ENCODE data around the gene AAGAB. TPM values are rescaled to one million over a fixed set of nuclear protein-coding genes. Genes with fewer than 3 reads are reported as not detected.
A peak's percentile ranks its signal among the peaks of the same experiment; 100 is the strongest.

Gene AAGAB
- total and polyA plus RNA-seq, 5 donors from 2014 or later: 28.1 to 67.5 (median 54.3) TPM

DNA sequence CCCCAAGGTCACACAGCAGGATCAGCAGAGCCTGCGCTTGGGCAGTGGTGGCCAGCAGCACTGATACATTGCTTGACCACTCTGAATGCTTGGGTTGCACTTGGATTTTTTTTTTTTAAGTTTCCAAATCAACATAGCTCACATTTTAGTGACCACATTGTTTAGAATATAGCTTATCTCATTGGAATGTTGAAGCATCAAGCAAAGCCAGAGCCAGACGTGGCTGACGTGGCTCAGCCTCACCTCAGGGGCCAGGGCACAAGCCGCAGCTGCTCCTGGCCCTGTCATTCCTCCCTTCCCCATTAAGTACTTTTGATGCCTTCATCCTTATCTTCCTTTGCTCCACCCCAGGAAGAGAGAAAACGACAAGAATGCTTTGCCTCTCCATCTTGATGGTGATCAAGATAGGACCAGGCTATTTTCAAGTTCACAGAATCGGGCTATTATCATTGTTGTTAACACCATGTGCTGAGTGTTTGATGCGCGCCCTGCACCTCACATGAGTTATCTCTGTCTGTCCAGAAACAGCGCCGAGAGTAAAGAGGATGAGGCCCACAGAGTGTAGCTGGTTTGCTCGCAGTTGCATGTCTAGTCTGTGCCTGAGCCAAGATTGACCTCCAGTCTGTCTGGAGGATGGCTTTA, 75.8 kb downstream of the AAGAB start:
- Mint-ChIP-seq H3K4me1 (peaks cover 6 to 30% (median 22%) of the 10 kb centered on the region in 4 donors), H3K27me3 (no peaks in the 10 kb centered on the region), H3K9me3 (no peaks in the 10 kb centered on the region), H3K36me3 (peaks cover 20% of the 10 kb centered on the region), H3K4me3 (no peak overlapping the region), H3K27ac (peak overlapping the region in 2 of 3 donors; percentile 39 to 52)
- no peak overlapping the region for H3K27ac ChIP-seq (ENCODE audit: insufficient read depth, low read length, poor library complexity, severe bottlenecking)
- no peaks in the 10 kb centered on the region for H3K27me3 ChIP-seq (ENCODE audit: control insufficient read depth, insufficient read depth, low read length)
- peaks cover 65% of the 10 kb centered on the region for H3K36me3 ChIP-seq (ENCODE audit: control insufficient read depth, insufficient read depth, low read length)
- no peak overlapping the region for H3K4me3 ChIP-seq (ENCODE audit: low read depth, low read length)
- DNase-seq (no peak), ATAC-seq (ENCODE audit: low read depth in 2 of 2) (no peak)
- no peaks in the 10 kb centered on the region for H3K9me3 ChIP-seq (ENCODE audit: control insufficient read depth in 2 of 2, low read length in 2 of 2)
- peaks cover 19% of the 10 kb centered on the region for H3K4me1 ChIP-seq (ENCODE audit: control insufficient read depth, insufficient read depth, low read length, poor library complexity, severe bottlenecking)

- Histone ChIP-seq H3K4me3 (ENCODE audit: low read depth, low read length) (no peak overlapping the region), H3K9me3 (ENCODE audit: control insufficient read depth in 2 of 2, low read length in 2 of 2) (no peaks in the 10 kb centered on the region), H3K4me1 (ENCODE audit: control insufficient read depth, insufficient read depth, low read length, poor library complexity, severe bottlenecking) (peaks cover 19% of the 10 kb centered on the region), H3K36me3 (ENCODE audit: control insufficient read depth, insufficient read depth, low read length) (peaks cover 66% of the 10 kb centered on the region), H3K27ac (ENCODE audit: insufficient read depth, low read length, poor library complexity, severe bottlenecking) (no peak overlapping the region), H3K27me3 (ENCODE audit: control insufficient read depth, insufficient read depth, low read length) (no peaks in the 10 kb centered on the region)
- H3K36me3 Mint-ChIP-seq: peaks cover 25% of the 10 kb centered on the region
- DNase-seq: no peak
- no peak overlapping the region for H3K4me3 Mint-ChIP-seq
- H3K27me3 Mint-ChIP-seq: no peaks in the 10 kb centered on the region
- peaks cover 10 to 40% (median 31%) of the 10 kb centered on the region in 4 donors for H3K4me1 Mint-ChIP-seq
- no peak for ATAC-seq (ENCODE audit: low read depth in 2 of 2)
- H3K27ac Mint-ChIP-seq: peak overlapping the region in 1 of 3 donors; percentile 52
- no peaks in the 10 kb centered on the region for H3K9me3 Mint-ChIP-seq
Observed at GRCh38 chr15:67177752-67178151, 76.7 kb downstream of the AAGAB start.

DNA sequence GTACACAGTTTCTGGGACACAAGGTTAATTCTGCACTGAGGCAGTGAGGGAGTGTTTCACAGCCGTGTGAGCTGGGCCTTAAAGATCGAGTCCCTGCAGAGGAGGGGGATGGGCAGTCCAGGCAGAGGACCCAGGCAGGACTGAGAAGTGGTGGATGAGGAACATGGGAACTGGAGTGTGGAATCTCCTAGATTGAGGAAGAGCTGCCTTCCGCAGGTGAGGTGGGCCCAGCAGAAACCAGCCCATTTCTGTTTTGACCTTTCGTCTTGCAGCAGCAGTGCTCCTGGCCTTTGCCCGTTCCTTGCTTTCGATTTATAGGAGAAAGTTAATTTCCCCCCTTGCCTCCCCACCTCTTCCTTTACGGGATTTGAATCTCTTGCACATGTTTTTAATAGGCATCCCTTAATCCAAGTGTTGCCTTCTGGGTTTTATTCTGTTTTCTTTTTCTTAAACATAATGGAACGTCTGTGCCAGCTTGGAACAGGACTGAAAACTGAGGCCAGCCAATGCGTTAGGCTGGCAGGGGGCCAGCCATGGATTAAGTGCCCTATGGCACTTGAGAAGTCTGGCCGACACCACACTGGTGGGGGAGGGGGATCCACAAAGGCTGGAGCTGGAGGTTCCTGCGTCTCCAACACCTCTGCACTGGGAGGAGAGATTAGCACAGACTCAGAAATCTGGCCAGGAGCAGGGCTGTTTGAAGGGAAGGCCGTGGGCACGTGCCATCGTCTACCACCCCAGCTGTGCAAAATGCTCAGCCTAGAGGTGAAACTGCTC, 78.1 kb downstream of the AAGAB start:
- H3K4me1 ChIP-seq (ENCODE audit: control insufficient read depth, insufficient read depth, low read length, poor library complexity, severe bottlenecking): peaks cover 19% of the 10 kb centered on the region
- H3K27me3 ChIP-seq (ENCODE audit: control insufficient read depth, insufficient read depth, low read length): no peaks in the 10 kb centered on the region
- no peaks in the 10 kb centered on the region for H3K27me3 Mint-ChIP-seq
- H3K36me3 ChIP-seq (ENCODE audit: control insufficient read depth, insufficient read depth, low read length): peaks cover 71% of the 10 kb centered on the region
- H3K9me3 ChIP-seq (ENCODE audit: control insufficient read depth in 2 of 2, low read length in 2 of 2): no peaks in the 10 kb centered on the region
- peaks cover 36% of the 10 kb centered on the region for H3K36me3 Mint-ChIP-seq
- H3K4me1 Mint-ChIP-seq: peaks cover 10 to 48% (median 36%) of the 10 kb centered on the region in 4 donors
- H3K27ac Mint-ChIP-seq: peak overlapping the region; percentile 89 to 93 (median 92)
- no peak for DNase-seq
- no peaks in the 10 kb centered on the region for H3K9me3 Mint-ChIP-seq
- peak overlapping the region in 1 of 4 donors; percentile 52 for H3K4me3 Mint-ChIP-seq
- ATAC-seq (ENCODE audit: low read depth in 2 of 2): no peak
- no peak overlapping the region for H3K27ac ChIP-seq (ENCODE audit: insufficient read depth, low read length, poor library complexity, severe bottlenecking)
- no peak overlapping the region for H3K4me3 ChIP-seq (ENCODE audit: low read depth, low read length)

DNA sequence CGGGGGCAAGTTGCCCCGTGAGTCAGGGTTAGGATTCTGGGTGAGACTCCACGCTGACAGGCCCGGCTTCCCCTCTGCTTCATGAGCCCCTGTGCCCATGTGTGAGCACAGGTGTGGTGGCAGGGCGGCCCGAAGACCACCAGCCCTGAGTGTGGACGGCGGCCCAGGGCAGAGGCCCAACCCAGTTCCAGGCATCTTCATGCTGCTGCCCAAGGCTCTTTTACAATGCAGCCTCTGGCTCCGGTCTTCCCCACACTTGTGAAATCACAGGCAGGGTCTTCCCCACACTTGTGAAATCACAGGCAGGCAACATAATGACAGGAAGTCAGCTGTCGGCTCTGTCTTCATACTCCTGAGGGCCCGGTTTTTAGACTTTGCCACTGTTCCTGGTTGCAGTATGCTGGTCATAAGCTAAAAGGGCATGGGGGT, 78.8 kb downstream of the AAGAB start:
- Histone ChIP-seq H3K9me3 (ENCODE audit: control insufficient read depth in 2 of 2, low read length in 2 of 2) (no peaks in the 10 kb centered on the region), H3K4me3 (ENCODE audit: low read depth, low read length) (no peak overlapping the region), H3K36me3 (ENCODE audit: control insufficient read depth, insufficient read depth, low read length) (peaks cover 78% of the 10 kb centered on the region), H3K27ac (ENCODE audit: insufficient read depth, low read length, poor library complexity, severe bottlenecking) (no peak overlapping the region), H3K4me1 (ENCODE audit: control insufficient read depth, insufficient read depth, low read length, poor library complexity, severe bottlenecking) (peaks cover 19% of the 10 kb centered on the region), H3K27me3 (ENCODE audit: control insufficient read depth, insufficient read depth, low read length) (no peaks in the 10 kb centered on the region)
- H3K4me1 Mint-ChIP-seq: peaks cover 13 to 52% (median 38%) of the 10 kb centered on the region in 4 donors
- peaks cover 41% of the 10 kb centered on the region for H3K36me3 Mint-ChIP-seq
- no peaks in the 10 kb centered on the region for H3K27me3 Mint-ChIP-seq
- no peaks in the 10 kb centered on the region for H3K9me3 Mint-ChIP-seq
- H3K27ac Mint-ChIP-seq: peak overlapping the region; percentile 39 to 92 (median 89)
- peak; percentile 35 to 41 for ATAC-seq (ENCODE audit: low read depth in 2 of 2)
- peak in 1 of 3 donors; percentile 41 for DNase-seq
- no peak overlapping the region for H3K4me3 Mint-ChIP-seq

- Mint-ChIP-seq H3K4me1 (peaks cover 13 to 52% (median 40%) of the 10 kb centered on the region in 4 donors), H3K4me3 (peak overlapping the region in 1 of 4 donors; percentile 62), H3K9me3 (no peaks in the 10 kb centered on the region), H3K36me3 (peaks cover 46% of the 10 kb centered on the region), H3K27ac (peak overlapping the region; percentile 39 to 92 (median 89)), H3K27me3 (no peaks in the 10 kb centered on the region)
- Histone ChIP-seq H3K4me3 (ENCODE audit: low read depth, low read length) (no peak overlapping the region), H3K27me3 (ENCODE audit: control insufficient read depth, insufficient read depth, low read length) (no peaks in the 10 kb centered on the region), H3K36me3 (ENCODE audit: control insufficient read depth, insufficient read depth, low read length) (peaks cover 79% of the 10 kb centered on the region), H3K4me1 (ENCODE audit: control insufficient read depth, insufficient read depth, low read length, poor library complexity, severe bottlenecking) (peaks cover 19% of the 10 kb centered on the region), H3K9me3 (ENCODE audit: control insufficient read depth in 2 of 2, low read length in 2 of 2) (no peaks in the 10 kb centered on the region), H3K27ac (ENCODE audit: insufficient read depth, low read length, poor library complexity, severe bottlenecking) (peak overlapping the region; percentile 51)
- DNase-seq (no peak), ATAC-seq (ENCODE audit: low read depth in 2 of 2) (peak in 1 of 2 donors; percentile 13)
Observed at GRCh38 chr15:67174864-67175573, 79.4 kb downstream of the AAGAB start.

DNA sequence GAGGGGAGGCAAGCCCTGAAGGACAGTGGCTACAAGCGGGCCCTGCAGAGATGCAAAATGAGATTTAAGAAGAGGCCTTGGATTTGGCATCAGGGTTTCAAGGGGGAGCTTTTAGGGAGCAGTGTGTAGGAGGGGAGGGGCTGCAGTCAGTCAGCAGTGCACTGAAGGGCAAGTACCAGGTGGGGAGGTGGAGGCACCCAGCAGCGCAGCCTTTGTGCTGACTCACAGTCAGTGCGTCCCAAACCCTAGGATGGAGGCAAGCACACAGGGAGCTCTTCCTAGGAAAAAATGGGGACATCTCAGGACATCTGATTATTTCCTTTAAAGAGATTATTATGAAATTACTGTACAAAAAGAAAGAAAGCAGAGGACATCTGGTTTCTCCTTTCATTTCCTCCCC, 80.0 kb downstream of the AAGAB start:
- Mint-ChIP-seq H3K36me3 (peaks cover 46% of the 10 kb centered on the region), H3K27ac (peak overlapping the region; percentile 39 to 92 (median 89))
- ATAC-seq (ENCODE audit: low read depth in 2 of 2): no peak

GRCh38 chr15:67173786-67174185, 80.7 kb downstream of the AAGAB start:
- H3K27ac Mint-ChIP-seq: peak overlapping the region; percentile 89 to 94 (median 92)
- peak overlapping the region in 1 of 4 donors; percentile 3 for H3K4me3 Mint-ChIP-seq

More for the DNA sequence above, 80.0 kb downstream of the AAGAB start:
- peaks cover 19% of the 10 kb centered on the region for H3K4me1 ChIP-seq (ENCODE audit: control insufficient read depth, insufficient read depth, low read length, poor library complexity, severe bottlenecking)
- no peak for DNase-seq
- H3K9me3 ChIP-seq (ENCODE audit: control insufficient read depth in 2 of 2, low read length in 2 of 2): no peaks in the 10 kb centered on the region
- peaks cover 78% of the 10 kb centered on the region for H3K36me3 ChIP-seq (ENCODE audit: control insufficient read depth, insufficient read depth, low read length)
- no peak overlapping the region for H3K4me3 ChIP-seq (ENCODE audit: low read depth, low read length)
- H3K27me3 ChIP-seq (ENCODE audit: control insufficient read depth, insufficient read depth, low read length): no peaks in the 10 kb centered on the region
- peak overlapping the region in 1 of 4 donors; percentile 57 for H3K4me3 Mint-ChIP-seq
- no peaks in the 10 kb centered on the region for H3K9me3 Mint-ChIP-seq
- no peaks in the 10 kb centered on the region for H3K27me3 Mint-ChIP-seq
- H3K4me1 Mint-ChIP-seq: peaks cover 13 to 52% (median 42%) of the 10 kb centered on the region in 4 donors
- peak overlapping the region; percentile 51 for H3K27ac ChIP-seq (ENCODE audit: insufficient read depth, low read length, poor library complexity, severe bottlenecking)

More at GRCh38 chr15:67173786-67174185, 80.7 kb downstream of the AAGAB start:
- peaks cover 45% of the 10 kb centered on the region for H3K36me3 Mint-ChIP-seq
- Histone ChIP-seq H3K4me3 (ENCODE audit: low read depth, low read length) (no peak overlapping the region), H3K27ac (ENCODE audit: insufficient read depth, low read length, poor library complexity, severe bottlenecking) (no peak overlapping the region), H3K4me1 (ENCODE audit: control insufficient read depth, insufficient read depth, low read length, poor library complexity, severe bottlenecking) (peaks cover 19% of the 10 kb centered on the region), H3K27me3 (ENCODE audit: control insufficient read depth, insufficient read depth, low read length) (no peaks in the 10 kb centered on the region), H3K9me3 (ENCODE audit: control insufficient read depth in 2 of 2, low read length in 2 of 2) (no peaks in the 10 kb centered on the region), H3K36me3 (ENCODE audit: control insufficient read depth, insufficient read depth, low read length) (peaks cover 80% of the 10 kb centered on the region)
- no peaks in the 10 kb centered on the region for H3K9me3 Mint-ChIP-seq
- no peak for DNase-seq
- no peaks in the 10 kb centered on the region for H3K27me3 Mint-ChIP-seq
- peaks cover 13 to 52% (median 41%) of the 10 kb centered on the region in 4 donors for H3K4me1 Mint-ChIP-seq
- no peak for ATAC-seq (ENCODE audit: low read depth in 2 of 2)
